Putamen (tissue), 1 donor: Measurements from ENCODE around the gene LCP2.

Experiments used
- DNase-seq: peaks from one replicate; pipeline ENCODE4 v3.0.0-alpha.2; 2016; ENCODE audit warnings: low spot score

Gene LCP2

DNA sequence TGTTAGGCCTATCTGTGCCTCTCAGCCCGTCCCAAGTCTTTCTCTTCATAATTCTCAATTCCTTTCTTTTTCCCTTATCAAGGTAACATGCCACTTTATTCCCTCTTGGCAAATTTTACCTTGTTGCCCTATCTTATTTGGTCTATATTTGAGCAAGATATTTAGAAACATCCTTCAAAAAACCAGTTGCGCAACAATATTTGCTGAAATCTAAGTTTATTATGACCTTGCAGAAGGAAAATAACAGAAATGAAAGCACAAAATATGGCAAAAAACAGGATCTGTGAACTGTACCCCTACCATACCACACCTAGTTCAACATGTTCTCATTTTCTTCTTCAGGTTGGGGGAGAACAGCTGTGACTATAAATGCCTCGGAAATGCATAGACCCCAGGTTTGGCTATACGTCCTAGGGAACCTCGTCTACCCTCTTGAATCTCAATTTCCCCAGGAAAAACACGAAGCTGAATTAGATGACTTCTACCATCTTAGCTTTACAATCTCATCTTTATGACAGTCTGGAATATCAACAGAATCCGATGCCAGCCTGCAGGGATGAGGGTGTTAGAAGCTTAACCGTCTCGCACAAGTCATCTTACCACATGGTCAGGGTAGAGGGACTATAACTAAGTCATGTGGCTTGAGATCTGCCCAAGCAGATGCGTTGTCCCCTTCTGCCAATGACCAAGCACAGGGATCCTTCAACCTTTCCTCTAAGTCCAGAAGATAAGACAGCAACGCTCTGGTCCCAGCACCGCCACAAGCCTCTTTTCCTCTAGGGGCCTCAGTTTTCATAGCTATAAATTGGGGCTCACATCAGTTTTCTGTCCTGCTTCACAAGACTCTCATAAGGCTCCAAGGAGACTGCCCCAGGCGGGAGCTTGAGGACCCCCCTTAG is 1.3 kb downstream of the LCP2 start:
- no peak for DNase-seq

GRCh38 chr5:170294556-170294955 is 3.0 kb downstream of the LCP2 start:
- no peak for DNase-seq

DNA sequence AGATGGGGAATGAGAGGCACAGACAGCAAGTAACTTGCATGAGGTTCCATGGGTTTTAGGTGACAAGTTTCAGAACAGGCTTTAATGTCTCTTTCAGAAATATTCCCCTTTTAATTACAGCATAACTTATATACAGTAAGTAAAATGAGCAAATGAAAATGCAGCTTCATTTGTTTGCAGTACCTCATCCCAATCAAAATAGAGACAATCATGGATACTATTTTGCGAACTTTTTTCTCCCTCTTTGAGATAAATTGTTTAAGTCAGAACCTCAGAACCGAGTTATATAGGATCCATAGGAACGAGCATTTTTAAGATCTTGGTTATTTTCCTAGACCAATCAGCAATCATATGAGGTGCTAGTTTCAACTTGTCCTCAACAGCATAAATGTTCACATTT is 3.5 kb downstream of the LCP2 start:
- no peak for DNase-seq

DNA sequence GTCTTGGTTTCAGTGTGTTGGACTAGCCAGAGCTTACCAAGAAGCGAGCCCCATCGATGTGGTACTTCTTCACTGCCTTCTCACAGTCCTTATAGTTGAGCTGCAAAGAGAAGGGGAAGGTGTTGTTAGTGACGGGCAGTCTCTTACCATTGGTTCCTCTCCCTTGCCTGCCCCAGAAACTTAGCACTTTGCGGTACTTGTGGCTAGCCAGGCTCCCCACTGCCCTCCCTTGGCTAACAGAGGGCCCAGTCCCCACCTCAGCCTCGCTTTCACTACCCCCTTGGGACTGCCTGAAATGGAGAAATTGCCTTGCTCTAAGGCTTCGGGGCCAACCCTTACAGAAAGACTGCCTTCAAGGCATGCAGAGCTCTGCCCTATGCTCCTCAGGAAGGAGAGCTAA is 4.3 kb downstream of the LCP2 start:
- DNase-seq, result peak; percentile 47

GRCh38 chr5:170292179-170293104 is 5.1 kb downstream of the LCP2 start:
- no peak for DNase-seq

- DNase-seq, result no peak
Observed at GRCh38 chr5:170290498-170290897, 7.1 kb downstream of the LCP2 start.

GRCh38 chr5:170289764-170290163 is 7.8 kb downstream of the LCP2 start:
- DNase-seq, result no peak

GRCh38 chr5:170289121-170289520 is 8.5 kb downstream of the LCP2 start:
- no peak for DNase-seq

GRCh38 chr5:170288551-170288950 is 9.0 kb downstream of the LCP2 start:
- no peak for DNase-seq

GRCh38 chr5:170288151-170288550 is 9.4 kb downstream of the LCP2 start:
- no peak for DNase-seq

GRCh38 chr5:170287532-170287931 is 10.0 kb downstream of the LCP2 start:
- DNase-seq, result no peak

DNA sequence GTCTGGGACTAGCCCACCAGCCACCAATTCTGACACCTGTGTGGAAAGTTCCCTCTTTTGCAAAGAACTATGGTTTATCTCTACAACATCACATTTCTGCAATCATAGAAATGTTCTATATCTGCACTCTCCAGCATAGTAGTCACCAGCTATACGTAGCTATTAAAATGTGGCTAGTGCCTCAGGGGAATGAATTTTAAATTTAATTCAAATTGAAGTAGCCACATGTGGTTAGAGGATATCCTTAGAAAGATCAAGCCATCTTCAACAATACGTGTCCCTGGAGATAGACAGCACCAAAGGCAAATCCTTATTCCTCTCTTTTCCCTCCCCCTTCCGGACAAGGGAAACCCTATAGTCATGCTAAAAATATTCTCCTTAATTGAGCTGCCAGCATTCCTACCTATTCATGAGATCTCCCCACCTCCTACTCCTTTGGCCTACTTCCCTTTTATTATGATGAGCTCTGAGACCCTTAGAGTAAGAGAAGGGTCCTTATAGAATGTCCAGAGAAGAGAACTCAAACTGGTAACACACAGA is 11.1 kb downstream of the LCP2 start:
- DNase-seq, result no peak

DNA sequence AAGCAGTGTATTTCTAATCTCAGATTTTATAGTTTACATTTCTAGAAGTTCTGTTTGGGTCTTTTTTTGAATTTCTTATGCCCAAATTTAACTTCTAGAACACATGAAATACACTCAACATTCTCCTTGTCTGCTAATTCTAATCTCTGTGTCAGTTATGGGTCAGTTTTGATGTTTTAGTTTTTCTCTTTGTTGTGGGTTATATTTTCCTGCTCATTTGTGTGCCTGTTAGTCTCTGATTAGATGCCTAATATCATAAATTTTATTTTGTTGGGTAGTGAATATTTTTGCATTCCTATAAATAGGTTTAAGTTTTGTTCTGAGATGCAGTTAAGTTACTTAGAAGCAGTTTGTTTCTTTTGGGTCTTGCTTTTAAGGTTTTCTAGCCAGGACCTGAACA is 12.4 kb downstream of the LCP2 start:
- no peak for DNase-seq

DNA sequence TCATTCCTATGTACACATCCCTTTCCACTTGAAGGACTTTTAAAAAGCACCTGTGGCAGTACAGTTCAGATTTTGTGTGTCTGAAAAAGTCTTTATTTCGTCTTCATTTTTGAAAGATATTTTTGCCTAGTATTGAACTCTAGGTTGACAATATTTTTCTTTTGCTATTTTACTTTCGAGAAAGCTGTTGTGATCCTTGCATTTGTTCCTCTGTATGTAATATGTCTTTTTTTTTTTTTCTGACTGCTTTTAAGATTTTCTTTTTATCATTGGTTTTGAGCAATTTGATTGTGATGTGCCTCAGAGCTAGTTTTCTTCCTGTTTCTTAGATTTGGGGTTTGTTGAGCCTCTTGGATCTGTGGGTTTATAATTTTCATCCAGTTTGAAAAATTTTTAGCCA is 13.3 kb downstream of the LCP2 start:
- DNase-seq, result no peak

- DNase-seq, result no peak
Observed at GRCh38 chr5:170283296-170283695, 14.3 kb downstream of the LCP2 start.

- DNase-seq, result no peak
Observed at GRCh38 chr5:170280011-170280493, 17.5 kb downstream of the LCP2 start.

DNA sequence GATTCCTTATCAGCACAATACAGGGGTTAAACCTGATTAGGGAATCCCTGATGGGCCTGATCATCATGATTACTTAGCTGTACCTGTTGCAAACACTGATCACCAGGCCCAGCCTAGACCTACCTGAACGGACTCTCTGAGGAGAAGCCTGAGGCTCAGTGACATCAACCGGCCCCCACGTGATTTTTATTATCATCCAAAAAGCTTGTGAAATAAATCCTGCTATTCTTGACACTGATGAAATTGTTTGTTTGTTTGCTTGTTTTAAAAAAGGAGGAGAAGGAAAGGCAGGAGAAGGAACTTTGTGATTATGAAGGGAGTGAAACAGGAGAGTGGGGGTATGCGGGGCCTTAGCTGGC is 18.1 kb downstream of the LCP2 start:
- no peak for DNase-seq

- no peak for DNase-seq
Observed at GRCh38 chr5:170278611-170279458, 18.7 kb downstream of the LCP2 start.

GRCh38 chr5:170277867-170278281 is 19.7 kb downstream of the LCP2 start:
- DNase-seq, result no peak

DNA sequence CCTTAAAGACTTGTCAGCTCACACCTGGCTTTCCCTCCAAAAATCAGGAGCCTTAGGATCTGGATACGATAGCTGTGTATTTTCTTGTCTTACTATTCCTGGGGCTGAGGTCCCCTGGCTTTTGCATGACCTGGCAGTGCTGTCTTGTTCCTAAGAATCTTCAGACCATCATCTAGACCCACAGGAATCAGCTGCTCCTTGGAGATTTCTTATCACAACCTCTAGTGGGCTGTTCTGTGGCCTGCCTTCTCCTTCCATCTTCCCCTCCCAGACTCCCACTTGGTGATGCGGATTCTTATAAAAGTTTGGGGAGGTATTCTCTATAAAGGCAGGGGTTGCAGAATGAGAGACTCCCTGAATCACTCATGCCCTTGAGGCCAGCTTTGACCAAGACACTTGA is 21.4 kb downstream of the LCP2 start:
- DNase-seq, result no peak

GRCh38 chr5:170275376-170275994 is 22.1 kb downstream of the LCP2 start:
- DNase-seq, result no peak
